Natural killer cell (primary cell): ENCODE results near the gene HPCA. TPM values are rescaled to one million over a fixed set of nuclear protein-coding genes. Genes with fewer than 3 reads are reported as not detected.

Experiments
- ATAC-seq, 3 donors: fragments of 150-1000 bp in 2 of 3; fragments of 200-7000 bp in 1 of 3; cut with Tn5 transposase; 1 replicate in 1 of 3; 2 replicates in 2 of 3; pipeline ENCODE4 v1.10.0; 2021; ENCODE audit warnings: mild to moderate bottlenecking in 2 of 3, moderate library complexity in 2 of 3
- DNase-seq, 2 donors: peaks; one replicate each; pipeline versions ENCODE4 v3.0.0 to v3.0.0-alpha.2; 2013 to 2021; ENCODE audit warnings: mixed read lengths in 1 of 2
- H3K27ac ChIP-seq: one replicate; pipeline ENCODE4 v1.5.1; 2013; ENCODE audit warnings: mild to moderate bottlenecking, low read length
- H3K27me3 ChIP-seq: one replicate; pipeline ENCODE4 v1.6.1; 2013; ENCODE audit warnings: low read length; ENCODE audit not compliant: control insufficient read depth, insufficient read depth
- H3K36me3 ChIP-seq: one replicate; pipeline ENCODE4 v1.6.1; 2013; ENCODE audit warnings: low read length; ENCODE audit not compliant: control insufficient read depth, insufficient read depth
- H3K4me1 ChIP-seq: one replicate; pipeline ENCODE4 v1.6.1; 2013; ENCODE audit warnings: low read length; ENCODE audit not compliant: control insufficient read depth, insufficient read depth
- H3K4me3 ChIP-seq: one replicate; pipeline ENCODE4 v1.5.1; 2013; ENCODE audit warnings: low read length
- H3K9me3 ChIP-seq: one replicate; pipeline ENCODE4 v1.6.1; 2013; ENCODE audit warnings: low read length; ENCODE audit not compliant: control insufficient read depth, insufficient read depth
- H3K27ac Mint-ChIP-seq, 2 donors: one replicate each; pipeline ENCODE4 v1.8.0; 2022; ENCODE audit warnings: mild to moderate bottlenecking in 2 of 2, mixed read lengths in 2 of 2, moderate library complexity in 1 of 2
- H3K27me3 Mint-ChIP-seq, 2 donors: one replicate each; pipeline ENCODE4 v1.8.0; 2022; ENCODE audit warnings: low read depth in 2 of 2, mixed read lengths in 2 of 2
- H3K36me3 Mint-ChIP-seq: one replicate; pipeline ENCODE4 v1.8.0; 2022; ENCODE audit warnings: mixed read lengths
- H3K4me1 Mint-ChIP-seq, 2 donors: one replicate each; pipeline ENCODE4 v1.8.0; 2022; ENCODE audit warnings: mixed read lengths in 2 of 2
- H3K4me3 Mint-ChIP-seq: one replicate; pipeline ENCODE4 v1.8.0; 2022; ENCODE audit warnings: mild to moderate bottlenecking, moderate library complexity, mixed read lengths
- H3K9me3 Mint-ChIP-seq, 2 donors: one replicate each; pipeline ENCODE4 v1.8.0; 2022; ENCODE audit warnings: mixed read lengths in 2 of 2
- WGBS: methylation state at CpG from one replicate; pipeline ENCODE4 v1.1.7; 2013; ENCODE audit warnings: missing lambda C conversion rate; ENCODE audit not compliant: insufficient coverage; 5-methylcytosine and 5-hydroxymethylcytosine counted together
- intact Hi-C: fragments of 100-400 bp; cut with micrococcal nuclease; formaldehyde crosslinking; loops from one replicate; pipeline ENCODE4 v1.14.2; 2022
- total RNA-seq, 4 donors: library from RNA; stranded (reverse); fragments of 120-200 nt in 1 of 4; gene quantifications; one replicate each; pipeline versions ENCODE4 v1.2.3 to v1.2.4, GENCODE V29; 2013 to 2022
- TF ChIP-seq, protein P1 (sequence below): fragments of 200-600 bp; IDR thresholded peaks from one replicate; pipeline ENCODE4 v1.8.0; 2022; ENCODE audit warnings: antibody characterized with exemption

Gene HPCA
- total RNA-seq, 3 donors from 2014 or later (not counting 1 experiment from before 2014, with no cell fraction given), result 0.59 TPM; not detected in 2

DNA sequence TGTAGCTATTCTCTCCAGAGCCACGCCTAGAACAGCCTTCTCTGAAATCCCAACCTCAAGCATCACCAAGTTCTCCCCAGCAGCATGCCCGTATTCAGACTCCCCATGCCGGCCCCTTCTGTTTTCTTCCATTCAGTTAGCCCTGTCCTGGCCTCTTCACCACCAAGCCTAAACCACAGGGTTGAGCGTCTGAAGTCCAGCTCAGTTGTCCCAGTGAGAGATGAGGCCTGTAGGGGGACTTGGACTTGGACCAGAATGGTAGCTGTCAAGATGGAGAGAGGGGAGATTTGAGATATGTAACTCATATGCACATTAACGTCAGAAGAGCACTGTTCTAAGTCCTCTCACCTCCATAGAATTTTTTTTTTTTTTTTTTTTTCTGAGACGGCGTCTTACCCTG is 20.4 kb downstream of the HPCA start:
- no peaks in the 10 kb centered on the region for H3K36me3 Mint-ChIP-seq
- no peak for DNase-seq

DNA sequence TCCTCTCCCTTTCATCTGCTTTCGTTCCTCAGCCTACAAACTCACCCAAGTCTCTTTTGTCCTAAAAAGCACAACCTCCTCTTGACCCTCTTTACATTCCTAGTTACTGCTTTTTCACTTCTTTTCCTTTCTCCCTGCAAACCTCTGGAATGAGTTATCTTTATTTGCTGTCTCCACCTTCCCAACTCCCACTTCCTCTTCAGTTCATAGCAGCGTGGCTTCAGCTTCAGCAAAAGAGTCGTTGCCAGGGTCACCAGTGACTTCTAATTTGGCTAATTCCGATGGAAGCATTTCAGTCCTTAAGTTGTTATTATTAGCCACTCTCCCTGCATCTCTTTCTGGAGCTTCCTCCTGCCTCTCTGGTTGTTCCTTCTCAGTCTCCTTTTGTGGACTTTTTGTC is 21.1 kb downstream of the HPCA start:
- Histone ChIP-seq H3K4me1 (no peaks in the 10 kb centered on the region), H3K27me3 (peaks cover 3% of the 10 kb centered on the region), H3K27ac (no peak overlapping the region), H3K9me3 (no peaks in the 10 kb centered on the region), H3K36me3 (no peaks in the 10 kb centered on the region), H3K4me3 (no peak overlapping the region)
- no peaks in the 10 kb centered on the region for H3K9me3 Mint-ChIP-seq
- WGBS, result 38% methylated on average over 4 of the region's 4 CpGs
- no peak for DNase-seq
- no peaks in the 10 kb centered on the region for H3K36me3 Mint-ChIP-seq
- H3K4me1 Mint-ChIP-seq, result no peaks in the 10 kb centered on the region
- TF ChIP-seq, protein P1, sequence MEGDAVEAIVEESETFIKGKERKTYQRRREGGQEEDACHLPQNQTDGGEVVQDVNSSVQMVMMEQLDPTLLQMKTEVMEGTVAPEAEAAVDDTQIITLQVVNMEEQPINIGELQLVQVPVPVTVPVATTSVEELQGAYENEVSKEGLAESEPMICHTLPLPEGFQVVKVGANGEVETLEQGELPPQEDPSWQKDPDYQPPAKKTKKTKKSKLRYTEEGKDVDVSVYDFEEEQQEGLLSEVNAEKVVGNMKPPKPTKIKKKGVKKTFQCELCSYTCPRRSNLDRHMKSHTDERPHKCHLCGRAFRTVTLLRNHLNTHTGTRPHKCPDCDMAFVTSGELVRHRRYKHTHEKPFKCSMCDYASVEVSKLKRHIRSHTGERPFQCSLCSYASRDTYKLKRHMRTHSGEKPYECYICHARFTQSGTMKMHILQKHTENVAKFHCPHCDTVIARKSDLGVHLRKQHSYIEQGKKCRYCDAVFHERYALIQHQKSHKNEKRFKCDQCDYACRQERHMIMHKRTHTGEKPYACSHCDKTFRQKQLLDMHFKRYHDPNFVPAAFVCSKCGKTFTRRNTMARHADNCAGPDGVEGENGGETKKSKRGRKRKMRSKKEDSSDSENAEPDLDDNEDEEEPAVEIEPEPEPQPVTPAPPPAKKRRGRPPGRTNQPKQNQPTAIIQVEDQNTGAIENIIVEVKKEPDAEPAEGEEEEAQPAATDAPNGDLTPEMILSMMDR, result no peak
- ATAC-seq, result no peak
- no peak overlapping the region for H3K27ac Mint-ChIP-seq
- peaks cover 7 to 19% of the 10 kb centered on the region in 2 donors for H3K27me3 Mint-ChIP-seq
- no peak overlapping the region for H3K4me3 Mint-ChIP-seq
- intact Hi-C loops, result no loop called here

More for the DNA sequence above, 20.4 kb downstream of the HPCA start:
- H3K27me3 ChIP-seq, result peaks cover 5% of the 10 kb centered on the region
- no peaks in the 10 kb centered on the region for H3K36me3 ChIP-seq
- WGBS, result 81% methylated on average over 4 of the region's 7 CpGs
- Mint-ChIP-seq H3K4me3 (no peak overlapping the region), H3K4me1 (peaks cover 0 to 2% of the 10 kb centered on the region in 2 donors), H3K27me3 (peaks cover 13 to 26% of the 10 kb centered on the region in 2 donors), H3K9me3 (no peaks in the 10 kb centered on the region), H3K27ac (no peak overlapping the region)
- ATAC-seq, result no peak
- intact Hi-C loops, result no loop called here
- no peak overlapping the region for H3K4me3 ChIP-seq
- peaks cover 1% of the 10 kb centered on the region for H3K4me1 ChIP-seq
- H3K27ac ChIP-seq, result no peak overlapping the region
- TF ChIP-seq, protein P1, result no peak
- H3K9me3 ChIP-seq, result no peaks in the 10 kb centered on the region

DNA sequence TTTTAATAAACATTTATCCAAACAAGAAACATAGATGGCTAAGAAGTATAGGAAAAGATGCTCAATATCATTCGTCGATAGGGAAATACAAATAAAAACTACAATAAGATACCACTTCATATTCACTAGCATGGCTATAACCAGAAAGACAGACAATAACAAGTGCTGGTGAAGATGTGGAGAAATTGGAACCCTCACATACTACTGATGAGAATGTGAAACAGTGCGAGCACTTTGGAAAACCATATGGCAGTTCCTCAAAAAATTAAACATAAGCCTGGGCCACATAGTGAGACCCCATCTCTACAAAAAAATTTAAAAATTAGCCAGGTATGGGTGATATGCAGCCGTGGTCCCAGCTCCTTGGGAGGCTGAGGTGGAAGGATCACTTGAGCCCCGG is 24.0 kb downstream of the HPCA start:
- Mint-ChIP-seq H3K36me3 (no peaks in the 10 kb centered on the region), H3K4me3 (no peak overlapping the region), H3K4me1 (no peaks in the 10 kb centered on the region), H3K27ac (no peak overlapping the region), H3K9me3 (no peaks in the 10 kb centered on the region), H3K27me3 (peaks cover 8 to 17% of the 10 kb centered on the region in 2 donors)
- no peaks in the 10 kb centered on the region for H3K9me3 ChIP-seq
- intact Hi-C loops, result no loop called here
- H3K27me3 ChIP-seq, result no peaks in the 10 kb centered on the region
- no peak overlapping the region for H3K27ac ChIP-seq
- no peak for DNase-seq
- no peaks in the 10 kb centered on the region for H3K4me1 ChIP-seq
- no peaks in the 10 kb centered on the region for H3K36me3 ChIP-seq
- 94% methylated on average over 3 of the region's 5 CpGs for WGBS
- TF ChIP-seq, protein P1, result no peak
- no peak overlapping the region for H3K4me3 ChIP-seq
- no peak for ATAC-seq
